Measurements from ENCODE around the gene CDHR2.

The CDHR2 gene

DNA sequence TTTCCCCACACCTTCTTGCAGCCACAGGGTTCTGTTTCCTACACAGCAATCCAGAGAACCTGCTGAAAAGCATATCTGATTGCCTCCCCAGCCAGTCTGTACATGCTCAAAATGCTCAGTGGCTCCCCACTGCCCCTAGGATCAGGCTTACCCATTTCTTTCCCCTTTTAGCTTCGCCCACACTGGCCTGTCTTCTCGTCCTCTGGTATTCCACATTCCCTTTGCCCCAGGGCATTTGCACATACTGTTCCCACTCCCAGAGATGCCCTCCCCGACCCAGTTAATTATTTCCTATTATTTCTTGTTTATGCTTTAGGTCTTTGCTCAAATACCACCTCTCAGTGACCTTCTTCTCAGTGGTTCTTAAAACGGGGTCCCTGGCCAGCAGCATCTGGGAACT is 91.5 kb downstream of the CDHR2 start:
- no peak for DNase-seq (ENCODE audit: low read depth)

DNA sequence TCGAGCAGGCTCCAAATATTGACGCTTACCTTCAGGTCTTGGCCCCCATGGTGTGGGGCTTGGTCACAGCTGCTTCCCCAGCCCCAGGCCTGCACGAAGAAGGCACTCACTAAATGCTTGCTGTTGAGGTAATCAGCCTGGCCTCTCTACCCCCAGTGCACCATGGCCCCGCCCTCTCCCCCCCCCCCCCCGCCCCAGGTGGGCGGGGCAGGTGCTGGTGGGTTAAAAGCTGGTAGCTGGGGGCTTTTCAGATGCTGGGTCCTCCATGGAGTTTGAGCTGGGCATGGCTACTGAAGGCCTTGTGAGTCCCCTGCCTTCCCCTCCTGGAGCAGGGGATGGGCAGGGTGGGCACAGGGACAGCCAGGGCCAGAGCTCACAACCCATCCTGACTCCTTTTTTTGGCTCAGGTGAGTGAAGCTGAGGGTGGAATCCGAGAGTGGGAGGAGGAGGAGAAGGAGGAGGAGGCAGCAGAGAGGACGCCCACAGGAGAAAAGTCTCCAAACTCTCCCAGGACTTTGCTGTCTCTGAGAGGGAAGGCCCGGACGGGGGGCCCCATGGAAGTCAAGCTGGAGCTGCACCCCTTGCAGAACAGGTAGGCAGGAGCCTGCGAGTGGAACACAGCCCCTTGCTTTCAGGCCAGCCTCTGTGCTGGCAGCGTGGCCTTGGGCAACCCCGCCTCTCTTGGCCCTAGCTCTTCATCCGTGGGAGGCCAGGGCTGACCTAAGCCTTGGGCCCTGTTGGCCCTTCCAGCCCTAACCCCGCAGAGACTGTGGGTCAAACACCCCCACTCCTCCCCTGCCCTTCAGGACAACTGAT is 93.7 kb downstream of the CDHR2 start:
- DNase-seq (ENCODE audit: low read depth): no peak

GRCh38 chr5:176643491-176644219 is 94.5 kb downstream of the CDHR2 start:
- no peak for DNase-seq (ENCODE audit: low read depth)

- no peak for DNase-seq (ENCODE audit: low read depth)
Measured at GRCh38 chr5:176644294-176644693, 95.2 kb downstream of the CDHR2 start.

GRCh38 chr5:176644878-176645670 is 95.9 kb downstream of the CDHR2 start:
- no peak for DNase-seq (ENCODE audit: low read depth)
